Activated CD8-positive, alpha-beta T cell treated with anti-CD3 and anti-CD28 coated beads, Interleukin-2, amount 10 ng/mL, durations not matched to agents 7 days and 5 days (primary cell): ENCODE results near the gene INA. TPM values are rescaled to one million over a fixed set of nuclear protein-coding genes. Genes with fewer than 3 reads are reported as not detected.
A peak's percentile ranks its signal among the peaks of the same experiment; 100 is the strongest.

Experiments used
- ATAC-seq: fragments of 150-1000 bp; cut with Tn5 transposase; one replicate; pipeline ENCODE4 v1.10.0; 2021; ENCODE audit warnings: moderate library complexity
- CTCF ChIA-PET: fragments of 350-600 bp; sonication (Branson Sonifier 250); formaldehyde crosslinking; loops from one replicate; lab custom pipeline; 2021; ENCODE audit warnings: antibody characterized with exemption; lab: Charles Lee
- POLR2A ChIA-PET: fragments of 350-600 bp; sonication (Branson Sonifier 250); formaldehyde crosslinking; loops from one replicate; lab custom pipeline; 2021; ENCODE audit warnings: antibody characterized with exemption; lab: Charles Lee
- DNase-seq: peaks from one replicate; pipeline ENCODE4 v3.0.0-alpha.2; 2020
- H3K27ac Mint-ChIP-seq: one replicate; pipeline ENCODE4 v1.8.0; 2021; ENCODE audit warnings: mild to moderate bottlenecking, mixed read lengths
- H3K27me3 Mint-ChIP-seq: one replicate; pipeline ENCODE4 v1.8.0; 2021; ENCODE audit warnings: low read depth, mixed read lengths
- H3K36me3 Mint-ChIP-seq: one replicate; pipeline ENCODE4 v1.8.0; 2021; ENCODE audit warnings: low read depth, mixed read lengths
- H3K4me1 Mint-ChIP-seq: one replicate; pipeline ENCODE4 v1.8.0; 2021; ENCODE audit warnings: low read depth, mixed read lengths
- H3K4me3 Mint-ChIP-seq: one replicate; pipeline ENCODE4 v1.8.0; 2021; ENCODE audit warnings: mild to moderate bottlenecking, mixed read lengths
- H3K9me3 Mint-ChIP-seq: one replicate; pipeline ENCODE4 v1.8.0; 2022; ENCODE audit warnings: mixed read lengths; ENCODE audit not compliant: insufficient read depth
- total RNA-seq, 2 experiments: library from RNA; stranded (reverse); gene quantifications; one replicate each; pipeline ENCODE4 v1.2.3, GENCODE V29; 2021

Gene INA
- total RNA-seq, 2 experiments from 2014 or later, result 0.08 TPM; not detected in 1

DNA sequence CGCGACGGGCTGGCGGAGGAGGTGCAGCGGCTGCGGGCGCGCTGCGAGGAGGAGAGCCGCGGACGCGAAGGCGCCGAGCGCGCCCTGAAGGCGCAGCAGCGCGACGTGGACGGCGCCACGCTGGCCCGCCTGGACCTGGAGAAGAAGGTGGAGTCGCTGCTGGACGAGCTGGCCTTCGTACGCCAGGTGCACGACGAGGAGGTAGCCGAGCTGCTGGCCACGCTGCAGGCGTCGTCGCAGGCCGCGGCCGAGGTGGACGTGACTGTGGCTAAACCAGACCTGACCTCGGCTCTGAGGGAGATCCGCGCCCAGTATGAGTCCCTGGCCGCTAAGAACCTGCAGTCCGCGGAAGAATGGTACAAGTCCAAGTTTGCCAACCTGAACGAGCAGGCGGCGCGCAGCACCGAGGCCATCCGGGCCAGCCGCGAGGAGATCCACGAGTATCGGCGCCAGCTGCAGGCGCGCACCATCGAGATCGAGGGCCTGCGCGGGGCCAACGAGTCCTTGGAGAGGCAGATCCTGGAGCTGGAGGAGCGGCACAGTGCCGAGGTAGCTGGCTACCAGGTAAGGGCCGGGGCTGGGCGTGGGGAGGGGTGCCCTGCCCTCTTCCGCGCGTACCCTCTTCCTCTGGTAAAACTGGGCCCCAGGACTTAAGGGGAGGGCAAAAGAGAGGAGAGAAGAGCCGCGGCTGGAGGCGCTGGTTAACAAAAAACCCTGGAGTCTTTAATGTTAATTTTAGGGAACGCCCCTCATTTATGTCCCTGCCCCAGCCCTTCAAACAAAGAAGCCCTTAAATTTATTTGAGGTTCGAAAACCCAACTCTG lies 987 bp downstream of the INA start:
- H3K27me3 Mint-ChIP-seq, result peaks cover 62% of the 10 kb centered on the region
- H3K9me3 Mint-ChIP-seq, result no peaks in the 10 kb centered on the region
- H3K4me1 Mint-ChIP-seq, result peaks cover 19% of the 10 kb centered on the region
- CTCF ChIA-PET, result interaction anchor here (1.0 to 1.4 kb wide), 3 partner anchors 14 to 33 kb away, joined by 3 to 4 read pairs (median 4); no protein-coding TSS in a partner anchor
- peak overlapping the region; percentile 30 for H3K4me3 Mint-ChIP-seq
- POLR2A ChIA-PET, result no interaction called here
- DNase-seq, result no peak
- peaks cover 2% of the 10 kb centered on the region for H3K36me3 Mint-ChIP-seq
- H3K27ac Mint-ChIP-seq, result no peak overlapping the region
- ATAC-seq, result no peak

- Mint-ChIP-seq H3K4me1 (peaks cover 19% of the 10 kb centered on the region), H3K4me3 (peak overlapping the region; percentile 30), H3K27me3 (peaks cover 68% of the 10 kb centered on the region), H3K36me3 (peaks cover 2% of the 10 kb centered on the region), H3K9me3 (no peaks in the 10 kb centered on the region), H3K27ac (peak overlapping the region; percentile 60)
- DNase-seq (no peak), ATAC-seq (no peak)
- CTCF ChIA-PET, result no interaction called here
- POLR2A ChIA-PET, result no interaction called here
Observed at GRCh38 chr10:103278537-103278823, 1.5 kb downstream of the INA start.

GRCh38 chr10:103278862-103279298 lies 1.9 kb downstream of the INA start:
- no peak for ATAC-seq
- Mint-ChIP-seq H3K27ac (peak overlapping the region; percentile 60), H3K4me3 (peak overlapping the region; percentile 30), H3K27me3 (peaks cover 68% of the 10 kb centered on the region), H3K4me1 (peaks cover 19% of the 10 kb centered on the region), H3K9me3 (no peaks in the 10 kb centered on the region), H3K36me3 (peaks cover 2% of the 10 kb centered on the region)
- ChIA-PET POLR2A (no interaction called here), CTCF (interaction anchor here (1.0 kb wide), 1 partner anchor 34 kb away, joined by 3 read pairs; no protein-coding TSS in a partner anchor)
- DNase-seq, result peak; percentile 67

DNA sequence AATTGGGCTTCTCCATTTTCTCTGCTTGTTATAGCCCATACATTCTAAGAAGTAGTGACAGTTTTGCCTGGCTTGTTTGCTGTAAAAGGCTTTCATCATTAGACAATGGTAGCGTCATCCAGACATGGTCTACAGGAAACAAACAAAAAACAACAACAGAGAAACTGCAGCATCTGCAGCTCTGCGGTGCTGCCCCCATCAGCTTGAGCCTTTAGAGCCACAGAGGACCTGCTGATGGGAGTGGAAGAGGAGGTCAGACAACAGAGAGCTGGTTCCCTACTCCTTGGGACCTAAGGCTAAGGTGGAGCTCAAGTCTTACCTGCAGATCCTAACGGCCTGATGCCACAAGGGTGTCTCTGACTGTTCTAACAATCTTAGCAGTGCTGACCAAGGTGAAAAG lies 3.1 kb downstream of the INA start:
- Mint-ChIP-seq H3K36me3 (peaks cover 2% of the 10 kb centered on the region), H3K4me3 (no peak overlapping the region), H3K27ac (no peak overlapping the region), H3K27me3 (peaks cover 68% of the 10 kb centered on the region), H3K4me1 (peaks cover 19% of the 10 kb centered on the region), H3K9me3 (no peaks in the 10 kb centered on the region)
- ATAC-seq, result no peak
- no peak for DNase-seq
- ChIA-PET POLR2A (no interaction called here), CTCF (no interaction called here)

GRCh38 chr10:103280506-103280905 lies 3.6 kb downstream of the INA start:
- CTCF ChIA-PET, result no interaction called here
- Mint-ChIP-seq H3K4me1 (peaks cover 19% of the 10 kb centered on the region), H3K9me3 (no peaks in the 10 kb centered on the region), H3K4me3 (no peak overlapping the region), H3K36me3 (peaks cover 2% of the 10 kb centered on the region), H3K27me3 (peaks cover 64% of the 10 kb centered on the region), H3K27ac (no peak overlapping the region)
- ATAC-seq (no peak), DNase-seq (no peak)
- POLR2A ChIA-PET, result no interaction called here

- POLR2A ChIA-PET, result no interaction called here
- Mint-ChIP-seq H3K27me3 (peaks cover 53% of the 10 kb centered on the region), H3K4me3 (no peak overlapping the region), H3K36me3 (peaks cover 2% of the 10 kb centered on the region), H3K4me1 (peaks cover 14% of the 10 kb centered on the region), H3K27ac (no peak overlapping the region), H3K9me3 (no peaks in the 10 kb centered on the region)
- ATAC-seq, result no peak
- CTCF ChIA-PET, result no interaction called here
- DNase-seq, result no peak
Observed at GRCh38 chr10:103281753-103282152, 4.8 kb downstream of the INA start.

- ATAC-seq, result no peak
- Mint-ChIP-seq H3K27ac (no peak overlapping the region), H3K9me3 (no peaks in the 10 kb centered on the region), H3K4me3 (no peak overlapping the region), H3K4me1 (peaks cover 8% of the 10 kb centered on the region), H3K27me3 (peaks cover 45% of the 10 kb centered on the region), H3K36me3 (peaks cover 2% of the 10 kb centered on the region)
- no peak for DNase-seq
- ChIA-PET CTCF (no interaction called here), POLR2A (no interaction called here)
Observed at GRCh38 chr10:103282961-103283360, 6.0 kb downstream of the INA start.

DNA sequence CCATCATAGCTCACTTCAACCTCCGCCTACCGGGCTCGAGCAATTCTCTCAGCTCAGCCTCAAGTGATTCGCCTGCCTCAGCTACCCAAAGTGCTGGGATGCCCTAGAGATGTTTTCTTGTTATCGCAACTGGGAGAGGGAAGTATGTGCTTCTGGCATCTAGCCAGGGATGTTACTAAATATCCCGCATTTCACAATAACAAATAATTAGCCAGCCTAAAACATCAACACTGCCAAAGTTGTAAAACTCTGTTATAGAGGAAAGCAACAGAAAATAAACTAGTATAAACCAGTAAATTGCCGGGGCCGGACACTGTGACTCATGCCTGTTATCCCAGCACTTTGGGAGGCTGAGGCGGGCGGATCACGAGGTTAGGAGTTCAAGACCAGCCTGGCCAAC lies 7.2 kb downstream of the INA start:
- H3K36me3 Mint-ChIP-seq, result no peaks in the 10 kb centered on the region
- no peak for ATAC-seq
- no peak overlapping the region for H3K27ac Mint-ChIP-seq
- ChIA-PET POLR2A (no interaction called here), CTCF (no interaction called here)
- H3K27me3 Mint-ChIP-seq, result peaks cover 44% of the 10 kb centered on the region
- no peak for DNase-seq
- no peak overlapping the region for H3K4me3 Mint-ChIP-seq
- no peaks in the 10 kb centered on the region for H3K9me3 Mint-ChIP-seq
- no peaks in the 10 kb centered on the region for H3K4me1 Mint-ChIP-seq

DNA sequence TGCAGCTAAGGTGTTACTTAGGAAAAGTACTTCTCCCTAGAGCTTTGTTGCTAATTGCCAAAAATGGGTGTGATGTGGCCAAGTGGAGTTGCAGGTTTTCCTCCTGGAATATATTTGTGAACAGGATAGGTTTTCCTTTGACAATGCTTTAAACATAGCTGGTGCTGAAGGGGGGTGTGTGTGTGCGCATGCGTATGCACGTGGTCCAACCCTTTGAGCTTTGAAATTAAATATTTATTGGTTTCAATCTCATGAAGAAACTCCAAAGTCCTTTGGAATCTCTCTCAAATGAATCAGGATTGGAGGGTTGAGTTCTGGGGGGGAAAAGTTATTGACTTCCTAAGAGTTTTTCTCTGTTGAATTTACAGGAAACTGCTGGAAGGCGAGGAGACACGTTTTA lies 11.1 kb downstream of the INA start:
- ChIA-PET POLR2A (no interaction called here), CTCF (interaction anchor here (1.9 kb wide), 1 partner anchor 62 kb away, joined by 4 read pairs; the partner anchor contains the start of gene PCGF6)
- Mint-ChIP-seq H3K4me3 (no peak overlapping the region), H3K36me3 (no peaks in the 10 kb centered on the region), H3K27me3 (peaks cover 19% of the 10 kb centered on the region), H3K9me3 (no peaks in the 10 kb centered on the region), H3K4me1 (no peaks in the 10 kb centered on the region), H3K27ac (no peak overlapping the region)
- no peak for ATAC-seq
- no peak for DNase-seq

DNA sequence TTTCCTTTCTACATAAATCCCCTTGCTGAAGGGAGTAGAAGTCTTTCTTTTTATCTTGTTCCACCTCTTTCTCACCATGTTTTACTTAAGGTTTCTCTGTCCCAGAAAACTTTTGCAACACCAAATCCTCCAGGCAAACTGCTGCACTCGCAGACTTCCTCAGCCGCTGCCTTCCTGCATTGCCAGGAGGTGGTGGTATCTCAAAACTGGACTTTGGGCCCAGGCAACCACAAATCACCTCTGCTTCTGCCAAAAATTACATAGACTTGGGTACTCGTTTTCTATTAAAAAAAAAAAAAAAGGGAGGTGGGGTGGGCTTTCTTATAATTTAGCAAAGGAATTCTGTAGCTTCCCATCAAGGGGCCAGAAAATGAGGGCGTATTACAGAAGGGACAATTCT lies 14.7 kb downstream of the INA start:
- Mint-ChIP-seq H3K27me3 (peaks cover 17% of the 10 kb centered on the region), H3K27ac (no peak overlapping the region), H3K36me3 (no peaks in the 10 kb centered on the region), H3K9me3 (no peaks in the 10 kb centered on the region), H3K4me1 (no peaks in the 10 kb centered on the region), H3K4me3 (no peak overlapping the region)
- DNase-seq, result no peak
- ChIA-PET CTCF (interaction anchor here (1.0 kb wide), 1 partner anchor 10 kb away, joined by 3 read pairs; no protein-coding TSS in a partner anchor), POLR2A (no interaction called here)
- no peak for ATAC-seq

DNA sequence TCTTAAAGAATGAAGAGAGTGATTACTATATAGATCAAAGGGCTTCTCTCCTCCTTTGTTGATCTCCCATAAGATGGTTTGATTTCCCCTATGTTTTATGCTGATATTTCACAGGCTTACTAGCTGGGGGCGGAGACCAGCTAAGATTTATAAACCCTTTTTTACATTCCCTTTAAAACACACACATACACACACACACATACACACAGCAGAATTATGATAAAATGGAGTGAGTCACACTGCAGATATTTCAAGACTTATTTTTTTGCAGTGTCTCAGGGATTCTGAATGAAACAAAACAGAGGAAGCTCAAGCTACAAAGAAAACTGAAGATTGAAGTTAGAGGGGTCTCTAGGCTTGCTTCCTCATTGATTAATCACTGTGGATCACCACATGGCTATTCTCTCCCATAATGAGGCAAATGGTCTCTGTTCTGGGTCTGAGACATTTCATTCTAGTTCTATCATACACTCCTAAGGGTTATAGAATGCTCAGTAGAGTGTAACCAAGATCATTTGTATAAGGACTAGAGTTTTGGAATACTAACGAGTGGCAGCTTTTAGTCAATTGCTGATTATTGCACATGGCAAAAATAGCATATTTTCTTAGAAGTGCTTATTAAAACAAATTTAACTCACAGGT lies 18.6 kb downstream of the INA start:
- no peak overlapping the region for H3K4me3 Mint-ChIP-seq
- no peak for DNase-seq
- H3K27me3 Mint-ChIP-seq, result peaks cover 6% of the 10 kb centered on the region
- no peak overlapping the region for H3K27ac Mint-ChIP-seq
- no peaks in the 10 kb centered on the region for H3K4me1 Mint-ChIP-seq
- H3K36me3 Mint-ChIP-seq, result no peaks in the 10 kb centered on the region
- H3K9me3 Mint-ChIP-seq, result no peaks in the 10 kb centered on the region
- no peak for ATAC-seq
- CTCF ChIA-PET, result no interaction called here
- POLR2A ChIA-PET, result no interaction called here

GRCh38 chr10:103307594-103307993 lies 30.7 kb downstream of the INA start:
- H3K9me3 Mint-ChIP-seq, result no peaks in the 10 kb centered on the region
- H3K27me3 Mint-ChIP-seq, result no peaks in the 10 kb centered on the region
- DNase-seq (no peak), ATAC-seq (no peak)
- H3K27ac Mint-ChIP-seq, result no peak overlapping the region
- ChIA-PET CTCF (no interaction called here), POLR2A (no interaction called here)
- H3K4me1 Mint-ChIP-seq, result no peaks in the 10 kb centered on the region
- H3K36me3 Mint-ChIP-seq, result peaks cover 35% of the 10 kb centered on the region
- H3K4me3 Mint-ChIP-seq, result no peak overlapping the region
